AG10803 (cell line): ENCODE data around the gene OLFM3.

Experiments used
- DNase-seq: peaks from one replicate; pipeline ENCODE4 v3.0.0; 2010; ENCODE audit warnings: low read depth
- H3K4me3 ChIP-seq: 2 replicates; pipeline ENCODE4 v1.5.1; 2011; ENCODE audit warnings: mild to moderate bottlenecking, low read length, control low read depth
- CTCF ChIP-seq: conservative IDR thresholded peaks from 2 replicates; pipeline ENCODE4 v1.5.1; 2011; ENCODE audit warnings: mild to moderate bottlenecking, low read length, control low read depth, inconsistent platforms

OLFM3 gene

GRCh38 chr1:101797722-101798121 is 199.0 kb downstream of the OLFM3 start:
- no peak for DNase-seq
- H3K4me3 ChIP-seq: no peak overlapping the region
- no peak for TF ChIP-seq CTCF

GRCh38 chr1:101781201-101781831 is 215.4 kb downstream of the OLFM3 start:
- TF ChIP-seq CTCF: no peak
- no peak for DNase-seq
- H3K4me3 ChIP-seq: no peak overlapping the region

- H3K4me3 ChIP-seq: no peak overlapping the region
- no peak; the same call in 1 of the 2 replicates for TF ChIP-seq CTCF
- DNase-seq: no peak
Observed at GRCh38 chr1:101769520-101769919, 227.2 kb downstream of the OLFM3 start.

GRCh38 chr1:101757985-101758384 is 238.7 kb downstream of the OLFM3 start:
- H3K4me3 ChIP-seq: no peak overlapping the region
- no peak for TF ChIP-seq CTCF
- DNase-seq: no peak

- no peak for DNase-seq
- no peak overlapping the region for H3K4me3 ChIP-seq
- no peak for TF ChIP-seq CTCF
Observed at GRCh38 chr1:101756411-101756810, 240.3 kb downstream of the OLFM3 start.
